GM19455 (cell line): ENCODE results near the gene LCOR.

Experiments
- ATAC-seq: cut with Tn5 transposase; IDR thresholded peaks from one replicate; pipeline ENCODE4 v1.9.1; 2021; ENCODE audit not compliant: unreplicated experiment

LCOR gene

DNA sequence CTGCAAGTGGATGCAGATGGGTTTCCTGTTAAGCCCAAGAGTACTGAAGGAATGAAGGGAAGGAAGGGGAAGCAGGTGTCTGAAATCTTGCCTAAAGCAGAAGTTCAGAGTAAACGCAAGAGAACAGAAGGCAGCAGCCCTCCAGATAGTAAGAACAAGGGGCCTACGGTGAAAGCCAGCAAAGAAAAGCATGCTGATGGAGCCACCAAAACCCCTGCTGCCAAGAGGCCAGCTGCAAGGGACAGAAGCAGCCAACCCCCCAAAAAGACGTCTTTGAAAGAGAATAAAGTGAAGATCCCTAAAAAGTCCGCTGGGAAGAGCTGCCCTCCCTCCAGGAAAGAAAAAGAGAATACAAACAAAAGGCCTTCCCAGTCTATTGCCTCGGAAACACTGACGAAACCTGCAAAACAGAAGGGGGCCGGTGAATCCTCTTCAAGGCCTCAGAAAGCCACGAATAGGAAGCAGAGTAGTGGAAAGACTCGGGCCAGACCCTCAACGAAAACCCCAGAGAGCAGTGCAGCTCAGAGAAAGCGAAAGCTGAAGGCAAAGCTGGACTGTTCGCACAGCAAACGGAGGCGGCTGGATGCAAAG, 152.5 kb downstream of the LCOR start:
- no peak for ATAC-seq

DNA sequence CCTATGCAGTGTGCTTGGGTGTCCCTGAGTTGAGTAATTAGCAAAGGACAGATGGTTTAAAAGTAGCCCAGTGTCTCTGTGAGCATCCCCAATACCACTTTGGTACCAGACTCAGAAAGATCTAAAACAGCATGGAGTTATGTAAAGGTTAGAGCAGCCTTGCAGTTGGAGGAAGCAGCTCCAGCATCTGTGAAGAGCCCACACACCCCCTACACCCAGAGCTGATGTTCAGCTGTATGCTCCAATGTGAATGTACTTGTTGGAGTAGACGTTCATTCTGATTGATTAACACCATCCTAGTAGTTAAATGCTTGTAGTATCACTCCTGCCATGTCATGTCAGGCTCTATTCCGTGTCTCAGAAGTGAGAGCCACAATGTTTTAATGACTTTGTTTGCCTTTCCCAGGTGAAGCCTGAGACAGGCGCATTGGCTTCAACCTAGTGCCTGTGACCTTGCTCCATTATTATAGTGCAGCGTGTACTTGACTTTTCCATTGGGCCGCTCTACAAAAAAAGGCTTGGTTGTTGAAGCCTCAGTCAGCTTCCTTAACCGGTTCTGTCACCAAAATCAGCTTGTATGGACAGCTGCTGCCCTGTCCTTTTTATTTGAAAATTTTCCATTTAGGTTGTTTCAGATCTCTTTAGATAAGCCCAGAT, 154.2 kb downstream of the LCOR start:
- ATAC-seq: no peak

DNA sequence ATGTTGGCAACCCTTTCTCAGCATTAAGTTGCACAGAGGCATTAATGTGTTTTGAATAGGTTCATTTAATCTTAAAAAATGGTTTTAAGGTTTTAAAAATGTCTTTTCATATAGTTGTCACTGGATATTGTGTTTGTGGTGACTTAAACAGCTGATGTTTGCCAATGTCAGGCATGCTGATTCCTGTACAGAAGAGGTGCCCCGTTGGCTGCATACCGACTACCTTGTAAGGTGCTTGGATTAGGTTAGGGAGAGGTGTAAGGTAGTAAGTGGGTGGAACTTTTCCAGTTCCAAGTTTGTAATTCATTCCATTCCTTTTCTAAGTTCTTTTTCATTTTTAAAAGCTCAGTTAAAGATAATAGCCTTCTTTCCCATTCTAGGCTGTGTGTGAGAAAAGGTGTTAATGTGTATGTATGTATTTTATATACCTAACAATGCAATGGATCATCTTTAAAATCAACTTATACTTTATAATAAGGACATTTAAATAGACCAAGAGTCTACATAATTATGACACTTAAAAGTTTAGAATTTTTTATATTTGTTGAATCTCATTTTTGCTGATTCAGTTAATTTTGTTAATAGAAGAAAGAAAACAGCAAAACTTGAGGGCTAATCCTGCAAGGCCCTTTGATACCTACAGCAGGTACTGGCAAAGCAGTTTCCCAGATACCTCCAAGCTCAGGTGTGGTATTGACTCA, 155.2 kb downstream of the LCOR start:
- no peak for ATAC-seq

DNA sequence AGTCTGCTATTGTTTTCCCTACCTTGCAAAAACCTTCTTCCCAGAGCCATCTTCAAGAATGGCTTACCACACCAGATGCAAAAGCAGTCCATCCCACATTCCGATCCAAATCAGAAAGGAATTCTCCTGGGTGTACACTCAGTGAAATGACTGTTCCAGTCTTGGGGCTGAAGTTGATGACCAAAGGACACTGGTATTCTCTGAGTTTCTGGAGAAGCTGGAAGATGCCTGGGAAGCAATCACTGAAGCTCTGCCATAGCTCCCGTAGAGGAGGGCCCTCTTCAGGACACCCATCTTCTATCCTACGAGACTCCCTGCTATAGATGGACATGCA, 155.7 kb downstream of the LCOR start:
- ATAC-seq: no peak

DNA sequence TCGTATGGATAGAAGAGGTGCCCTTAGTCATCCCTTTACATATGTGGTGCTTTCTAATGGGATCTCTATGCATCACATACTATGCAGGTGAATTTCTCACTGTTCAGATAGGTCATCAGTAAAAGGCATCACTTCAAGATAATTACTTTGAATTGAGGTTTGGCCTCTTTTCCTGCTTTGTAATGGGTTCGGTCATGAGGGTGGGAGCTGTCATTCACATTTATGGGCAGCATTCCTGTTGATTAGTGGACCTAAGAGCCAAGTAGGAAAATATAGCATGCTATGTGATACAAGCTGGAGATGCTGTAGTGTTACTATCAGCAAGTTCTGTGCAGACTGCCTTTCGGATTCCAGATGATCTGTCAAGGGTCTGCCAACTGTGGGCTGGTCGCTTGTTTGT, 156.3 kb downstream of the LCOR start:
- no peak for ATAC-seq

DNA sequence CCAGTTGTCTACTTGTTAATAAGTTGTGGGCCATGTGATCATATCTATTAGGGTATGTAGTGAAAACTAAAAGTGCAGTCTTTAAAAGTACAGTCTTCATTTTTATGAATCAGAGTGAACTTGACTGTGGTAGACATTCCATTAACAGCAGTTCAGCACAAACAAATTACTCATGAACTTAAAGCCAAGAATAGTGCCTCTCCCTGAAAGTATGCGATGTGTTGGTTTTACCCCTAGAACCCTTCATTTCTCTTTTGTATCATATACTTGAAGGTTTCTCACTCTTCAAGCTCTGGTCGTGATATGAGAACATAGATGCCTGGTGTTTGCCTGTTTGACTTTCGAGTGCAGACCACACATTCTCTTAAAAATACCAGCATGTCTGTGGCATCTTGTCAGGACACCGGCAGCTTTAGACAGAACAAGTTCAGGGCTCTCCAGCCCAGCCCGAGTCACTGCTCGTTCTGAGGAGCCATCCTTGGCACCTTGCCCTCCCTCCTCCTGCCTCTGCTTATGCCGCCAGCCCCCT, 159.3 kb downstream of the LCOR start:
- ATAC-seq: peak; percentile 52

DNA sequence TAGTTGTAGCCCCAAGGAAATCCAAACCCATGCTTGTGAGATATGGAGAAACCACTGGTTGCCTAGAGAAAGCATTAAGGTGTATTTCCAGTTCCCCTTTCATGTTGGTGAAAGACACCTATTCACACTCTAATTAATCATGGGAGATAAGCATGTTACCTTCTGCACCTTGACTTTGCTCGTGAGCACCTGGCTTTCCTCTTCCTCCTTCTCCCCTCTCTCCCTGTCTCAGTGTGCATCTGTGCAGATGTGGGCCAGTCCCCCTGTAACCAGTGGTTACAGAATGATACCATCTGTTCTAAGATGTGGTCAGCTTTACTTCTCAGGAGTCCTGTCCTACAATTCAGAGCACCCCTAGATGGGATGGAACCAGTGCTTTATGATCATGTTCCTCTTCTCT, 160.6 kb downstream of the LCOR start:
- peak; percentile 57 for ATAC-seq

DNA sequence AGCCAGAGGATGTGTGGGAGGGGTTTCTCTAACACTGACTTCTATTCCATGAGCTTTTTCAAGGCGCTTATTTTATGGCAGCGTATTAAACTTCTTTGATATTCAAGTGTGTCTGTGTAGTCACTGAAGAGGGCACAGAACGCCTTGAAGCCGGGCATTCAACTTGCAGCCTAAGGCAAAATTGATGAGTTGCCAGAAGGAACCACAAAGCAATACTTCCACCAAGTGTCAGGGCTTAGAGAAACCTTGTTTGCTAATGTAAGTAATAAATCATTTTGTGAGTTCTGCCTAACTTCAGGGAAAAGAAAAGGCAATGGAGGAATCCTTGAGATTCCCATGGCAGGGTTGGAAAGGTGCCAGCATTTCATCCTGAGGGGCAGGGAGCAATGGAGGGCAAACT, 163.8 kb downstream of the LCOR start:
- ATAC-seq: no peak

DNA sequence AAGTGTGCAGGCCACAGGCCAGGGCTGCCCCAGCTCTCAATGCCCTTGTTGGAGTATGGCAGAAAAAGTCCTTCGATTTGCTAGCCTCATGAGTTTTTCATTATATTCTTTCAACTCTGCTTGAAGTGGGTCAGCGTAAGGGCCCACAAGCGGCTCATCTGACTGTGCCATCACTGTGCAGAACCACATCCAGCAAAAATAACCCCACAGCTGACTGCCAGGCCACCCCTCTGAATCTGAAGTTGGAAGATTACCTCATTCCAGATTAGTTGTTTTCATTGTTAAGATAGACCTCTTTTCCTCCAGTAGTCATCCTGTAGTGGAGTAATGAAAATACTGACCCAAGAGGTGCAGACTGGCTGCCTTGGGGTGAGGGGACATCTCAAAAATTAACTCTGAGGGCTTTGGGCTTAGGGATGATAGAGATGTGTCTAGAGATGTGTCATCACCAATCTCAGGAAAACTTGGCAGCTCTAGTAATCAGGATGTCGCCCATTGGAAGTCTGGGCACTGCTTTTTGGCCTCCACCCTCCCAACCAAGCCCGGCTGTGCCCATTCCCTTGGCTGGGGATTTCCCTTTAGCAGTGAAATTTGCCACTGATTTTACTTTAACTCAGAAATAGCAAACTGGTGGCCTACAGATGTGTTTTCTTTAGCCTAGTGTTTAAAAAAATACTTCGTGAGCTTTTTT, 164.3 kb downstream of the LCOR start:
- ATAC-seq: no peak

DNA sequence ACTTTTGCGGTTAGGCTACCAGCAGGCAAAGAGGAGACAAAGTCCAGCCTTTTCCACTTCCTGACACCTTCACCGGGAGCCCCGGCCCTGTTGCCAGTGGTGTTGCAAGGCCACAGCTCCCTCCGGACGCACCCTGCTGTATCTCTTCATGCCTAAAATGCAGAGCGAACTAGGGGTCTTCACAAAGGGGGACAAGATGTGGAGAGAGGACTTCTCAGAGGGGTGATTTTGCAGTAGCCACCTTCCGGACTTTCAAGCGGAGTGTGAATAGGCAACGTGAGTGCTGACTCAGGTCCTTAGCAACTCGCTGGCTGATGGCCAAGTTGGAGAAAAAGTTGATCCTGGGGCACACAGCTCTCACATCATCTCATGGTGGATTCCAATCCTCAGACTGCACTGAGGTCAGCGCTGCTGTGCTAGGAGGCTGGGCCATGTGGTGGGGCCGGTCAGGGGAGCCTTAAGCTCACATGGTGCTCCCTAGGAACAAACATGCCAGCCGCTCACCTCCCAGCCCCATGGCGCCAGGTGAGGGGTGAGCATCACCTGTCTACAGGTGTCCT, 166.3 kb downstream of the LCOR start:
- ATAC-seq: no peak

DNA sequence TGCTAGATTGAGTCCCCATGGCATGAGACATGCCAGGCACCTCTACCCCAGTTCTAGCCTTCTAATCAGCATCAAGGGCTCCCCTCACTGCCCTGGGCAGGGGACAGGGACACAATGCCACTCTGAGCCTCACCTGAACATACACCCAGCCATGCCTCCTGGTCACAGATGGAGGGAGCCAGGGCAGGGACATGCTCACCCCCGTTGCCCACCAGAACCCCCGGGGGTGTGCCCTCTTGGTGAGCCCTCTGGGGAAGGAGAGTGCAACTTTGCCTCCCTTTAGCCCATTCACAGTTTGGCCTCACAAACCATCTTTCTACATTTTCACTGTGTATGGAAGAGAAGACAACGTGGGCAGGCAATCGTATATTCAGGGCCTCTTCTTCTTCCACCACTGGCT, 167.2 kb downstream of the LCOR start:
- no peak for ATAC-seq

DNA sequence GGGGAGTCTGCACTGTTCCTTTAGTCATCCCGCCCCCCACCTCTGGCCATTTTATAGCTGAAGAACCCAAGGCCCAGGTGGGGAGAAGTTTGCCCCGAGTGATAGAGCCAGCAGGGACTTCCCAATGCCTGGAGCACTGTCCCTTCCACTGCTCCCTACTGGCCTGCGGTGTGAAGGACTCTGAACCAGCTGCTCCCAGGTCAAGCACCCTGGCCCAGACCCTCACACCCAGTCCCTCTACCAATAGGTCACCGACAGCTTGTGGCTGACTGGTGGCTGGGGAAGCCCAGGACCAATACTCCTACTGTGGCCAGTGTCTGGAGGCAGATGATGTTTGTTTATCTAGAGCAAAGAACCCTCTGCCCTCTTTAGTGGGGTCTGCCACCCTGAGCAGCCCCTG, 167.9 kb downstream of the LCOR start:
- ATAC-seq: no peak

DNA sequence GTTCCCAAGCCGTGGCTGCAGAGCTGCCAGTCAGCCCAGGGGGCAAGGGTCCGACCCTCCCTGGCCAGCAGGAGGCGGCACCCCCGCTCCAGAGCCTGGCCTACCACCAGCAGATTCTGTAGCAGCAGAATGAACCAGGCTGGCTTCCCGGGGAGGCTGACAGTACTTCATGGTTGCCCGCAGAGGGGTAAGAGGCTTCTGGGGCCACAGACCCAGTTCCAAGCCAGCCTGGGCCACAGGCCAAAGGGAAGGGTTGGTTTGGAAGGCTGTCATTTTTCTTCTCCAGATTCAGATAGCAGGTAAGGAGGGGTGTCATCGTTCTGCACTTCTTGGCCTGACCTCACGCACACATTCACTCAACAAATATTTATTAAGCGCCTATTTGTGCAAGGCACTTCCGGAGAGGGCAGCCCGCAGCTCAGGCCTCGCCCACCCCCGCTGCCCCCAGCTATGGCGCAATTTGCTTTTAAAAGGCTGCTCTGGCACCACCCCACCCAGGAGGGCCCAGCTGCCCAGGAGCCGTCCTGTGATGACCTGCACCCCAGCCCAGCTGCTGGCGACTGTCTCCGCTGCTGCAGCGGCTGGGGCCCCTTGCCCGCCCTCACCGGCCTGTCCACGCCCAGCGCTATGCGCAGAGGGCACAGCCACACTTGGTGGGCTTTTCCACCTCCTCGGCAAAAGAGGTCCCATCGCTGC, 168.5 kb downstream of the LCOR start:
- ATAC-seq: no peak

DNA sequence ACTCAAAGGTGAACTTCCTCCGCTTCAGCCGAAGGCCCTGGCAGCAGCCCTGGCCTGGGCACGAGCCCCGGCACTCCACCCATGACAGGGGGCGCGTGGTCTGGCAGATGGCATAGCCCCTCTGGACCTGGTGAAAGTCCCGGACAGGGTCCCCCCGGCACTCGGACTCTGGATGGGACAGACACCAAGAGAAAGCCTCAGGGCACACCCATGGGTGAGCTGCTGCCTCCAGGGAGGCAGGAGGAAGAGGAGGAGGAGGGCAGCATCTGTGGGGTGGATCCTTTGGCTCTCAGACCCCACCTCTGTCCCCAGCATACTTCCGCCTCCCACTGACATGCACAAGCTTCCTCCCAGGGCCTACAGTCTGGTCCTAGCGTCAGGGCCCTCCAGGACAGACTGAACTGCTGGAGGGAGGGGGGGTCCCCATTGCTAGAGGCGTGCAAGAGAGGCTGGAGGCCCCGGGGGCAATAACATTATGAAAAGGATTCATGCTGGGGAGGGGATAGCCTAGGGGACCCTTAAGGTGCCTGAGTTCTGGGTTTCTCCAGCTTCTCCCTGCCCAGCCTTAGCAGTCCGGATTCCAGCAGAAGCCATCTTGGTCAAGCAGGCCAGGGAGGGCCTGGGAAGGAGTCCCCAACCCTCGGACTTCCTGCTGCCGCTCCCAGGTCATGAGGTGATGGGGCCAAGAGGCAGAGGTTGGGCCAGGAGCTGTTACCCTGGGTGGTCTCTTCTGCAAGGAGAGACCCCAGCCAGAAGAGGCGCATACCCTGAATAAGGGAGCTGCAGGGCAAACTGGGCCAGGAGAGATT, 169.3 kb downstream of the LCOR start:
- no peak for ATAC-seq

DNA sequence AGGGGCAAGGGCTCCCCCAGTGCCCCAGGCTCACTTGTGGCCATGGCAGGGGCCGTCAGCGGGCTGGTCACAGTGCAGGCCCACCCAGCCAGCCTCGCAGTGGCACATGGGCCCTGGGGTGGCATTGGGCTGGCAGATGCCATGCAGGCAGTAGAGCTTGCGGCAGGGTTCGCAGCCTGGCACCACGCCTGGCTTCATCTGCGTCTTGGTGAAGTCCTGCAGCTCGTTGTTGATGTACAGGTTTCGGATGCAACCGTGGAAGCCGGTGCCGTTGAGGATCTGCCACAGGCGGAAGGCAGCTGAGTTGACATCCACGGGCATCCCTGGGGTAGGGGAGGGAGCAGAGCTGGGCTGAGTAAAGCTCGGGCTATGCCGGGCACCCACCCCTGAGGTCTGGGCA, 170.6 kb downstream of the LCOR start:
- ATAC-seq: no peak

DNA sequence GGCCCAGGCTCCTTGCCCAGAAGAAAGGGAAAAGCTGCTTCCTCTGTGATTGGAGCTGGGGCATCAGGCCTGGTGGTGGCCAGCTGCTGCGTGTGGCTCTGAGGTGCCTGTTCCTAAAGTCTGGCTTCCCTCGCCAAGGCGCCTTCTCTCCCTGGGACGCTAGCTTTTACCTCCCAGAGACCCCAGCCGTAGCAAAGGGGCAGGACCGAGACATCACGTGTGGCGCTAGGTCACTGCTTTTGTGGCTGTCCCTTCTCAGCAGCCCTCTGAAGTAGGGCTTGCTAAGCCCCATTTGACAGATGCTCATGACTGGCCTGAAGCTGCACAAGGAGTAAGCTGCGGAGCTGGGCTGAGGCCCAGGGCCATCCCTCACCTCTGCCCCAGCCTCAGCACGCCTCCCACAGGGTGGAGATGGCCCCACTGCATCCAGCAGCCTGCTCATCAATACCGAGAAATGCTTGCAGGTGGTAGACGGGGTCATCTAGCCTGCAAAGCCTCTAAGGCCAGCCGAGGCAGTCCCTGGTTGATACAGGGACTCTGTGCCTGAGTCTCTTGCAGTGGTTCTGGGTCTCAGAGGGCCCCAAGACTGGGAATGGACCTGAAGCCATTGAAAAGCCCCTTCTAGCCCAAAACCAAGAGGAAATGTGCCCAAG, 171.2 kb downstream of the LCOR start:
- no peak for ATAC-seq

DNA sequence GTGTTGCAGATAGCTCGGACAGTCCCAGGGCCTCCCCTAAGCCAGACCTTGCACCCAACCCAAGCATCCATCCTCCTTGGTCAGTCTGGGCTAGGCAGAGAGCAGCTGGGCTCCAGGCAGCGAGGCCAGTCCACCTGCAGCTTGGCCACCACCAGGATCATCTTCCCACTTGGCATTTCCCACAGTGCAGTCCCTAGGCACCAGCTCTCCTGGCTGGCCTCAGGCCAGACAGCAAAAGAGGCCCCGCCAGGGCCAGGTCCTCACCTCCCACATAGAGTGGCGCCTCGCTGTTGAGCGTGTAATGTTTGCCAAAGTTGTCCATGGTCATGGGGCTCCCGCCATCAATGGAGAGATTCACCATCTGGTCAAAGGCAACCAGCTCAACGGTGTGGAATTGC, 171.7 kb downstream of the LCOR start:
- ATAC-seq: no peak

DNA sequence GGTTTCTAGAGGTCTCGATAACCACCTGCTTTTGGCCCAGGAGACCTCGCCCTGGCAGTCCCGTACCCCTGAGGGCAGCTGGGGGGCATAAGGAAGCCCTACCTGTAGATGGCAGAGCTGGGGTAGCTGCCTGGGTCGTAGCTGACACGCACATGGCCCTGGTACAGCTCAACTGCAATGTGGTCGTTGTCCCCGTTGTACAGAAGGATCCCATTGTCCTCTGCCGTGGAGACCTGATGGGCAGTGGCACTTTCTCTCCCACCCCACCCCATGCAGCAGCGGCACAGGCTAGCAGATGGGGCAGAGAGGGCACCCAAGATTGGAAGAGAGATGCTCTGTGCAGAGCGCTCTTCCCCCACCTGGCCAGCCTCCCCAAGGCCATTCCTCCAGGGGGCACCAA, 172.5 kb downstream of the LCOR start:
- no peak for ATAC-seq

DNA sequence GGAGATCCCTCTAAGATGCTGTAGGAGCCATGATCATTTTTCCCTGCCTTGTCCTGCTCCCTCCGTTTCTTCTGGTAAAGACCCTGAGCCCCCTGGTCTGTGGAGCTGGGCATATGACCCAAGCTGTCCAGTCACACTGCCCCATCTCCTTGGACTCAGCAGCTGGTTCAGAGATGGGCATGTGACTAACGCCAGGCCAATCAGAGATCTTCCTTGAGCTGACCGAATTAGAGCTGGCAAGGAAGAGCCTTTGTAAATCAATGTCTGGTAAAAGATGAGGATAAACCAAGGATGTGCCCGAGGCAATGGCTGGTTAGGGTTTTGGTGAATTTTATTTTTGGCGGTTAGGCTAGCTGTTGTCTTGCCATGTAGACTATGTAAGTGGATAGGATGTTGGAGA, 173.3 kb downstream of the LCOR start:
- no peak for ATAC-seq

DNA sequence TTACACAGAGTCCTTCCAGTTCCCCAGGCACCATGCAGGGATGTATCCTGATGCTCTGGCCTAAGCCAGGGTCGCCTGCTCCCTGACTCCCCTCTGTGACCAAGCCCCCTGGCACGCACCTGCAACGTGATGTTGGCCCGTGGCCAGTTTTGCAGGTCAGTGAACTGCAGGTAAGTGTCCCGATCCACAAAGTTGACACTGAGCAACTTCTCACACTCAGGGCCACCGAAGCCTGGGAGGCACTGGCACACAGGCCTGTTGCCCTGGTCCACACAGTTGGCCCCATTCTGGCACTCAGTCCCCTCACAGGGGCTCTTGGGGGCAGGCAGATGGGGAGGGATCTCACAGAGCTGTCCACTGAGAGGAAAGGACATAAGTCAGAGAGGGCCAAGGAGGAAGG, 174.3 kb downstream of the LCOR start:
- ATAC-seq: no peak
